Caco-2 (cell line): ENCODE results near the gene CFAP69. TPM values are rescaled to one million over a fixed set of nuclear protein-coding genes. Genes with fewer than 3 reads are reported as not detected.
"Not testable (repeated sequence)": the region's sequence is repeated elsewhere in the genome, so short reads cannot be mapped to it uniquely, and the experiment has no call there.

Source experiments
- BruUV-seq: library from RNA; stranded (reverse); fragments of 400-500 nt; replicated peaks from 2 replicates; lab custom pipeline; 2021; lab: Mats Ljungman, UMichigan
- CTCF ChIA-PET: fragments of 300-600 bp; sonication (Branson Sonifier 250); formaldehyde crosslinking; loops from one replicate; lab custom pipeline; 2022; ENCODE audit warnings: antibody characterized with exemption; lab: Charles Lee
- POLR2A ChIA-PET: fragments of 300-600 bp; sonication (Branson Sonifier 250); formaldehyde crosslinking; loops from one replicate; lab custom pipeline; 2022; ENCODE audit warnings: antibody characterized with exemption; lab: Charles Lee
- DNase-seq, 2 experiments: peaks; one replicate each; pipeline versions ENCODE4 v3.0.0 to v3.0.0-alpha.2; 2020 to 2022
- H3K27me3 ChIP-seq: replicated peaks from 2 replicates; pipeline ENCODE4 v1.6.0; 2011; ENCODE audit warnings: low read length; ENCODE audit not compliant: control insufficient read depth, insufficient read depth
- H3K36me3 ChIP-seq: 2 replicates; pipeline ENCODE4 v1.5.1; 2011; ENCODE audit warnings: low read length; ENCODE audit not compliant: control insufficient read depth, insufficient read depth
- H3K4me1 ChIP-seq: fragments of 250-450 bp; sonication (Bioruptor Pico); 2 replicates; pipeline ENCODE4 v1.5.1; 2020; ENCODE audit warnings: mild to moderate bottlenecking
- H3K4me3 ChIP-seq: 2 replicates; pipeline ENCODE4 v1.5.1; 2011; ENCODE audit warnings: low read depth, mild to moderate bottlenecking, control low read depth, low read length
- H3K9me3 ChIP-seq: fragments of 250-450 bp; sonication (Bioruptor Pico); 2 replicates; pipeline ENCODE4 v1.5.1; 2020; ENCODE audit warnings: mild to moderate bottlenecking, moderate library complexity
- H3K27ac Mint-ChIP-seq: one replicate; pipeline ENCODE4 v1.8.0; 2022; ENCODE audit warnings: mixed read lengths; ENCODE audit not compliant: unreplicated experiment
- H3K27me3 Mint-ChIP-seq: one replicate; pipeline ENCODE4 v1.8.0; 2022; ENCODE audit warnings: mixed read lengths; ENCODE audit not compliant: insufficient read depth, unreplicated experiment
- H3K36me3 Mint-ChIP-seq: one replicate; pipeline ENCODE4 v1.8.0; 2022; ENCODE audit warnings: mild to moderate bottlenecking, mixed read lengths; ENCODE audit not compliant: insufficient read depth, unreplicated experiment
- H3K4me1 Mint-ChIP-seq: one replicate; pipeline ENCODE4 v1.8.0; 2022; ENCODE audit warnings: low read depth, mixed read lengths; ENCODE audit not compliant: unreplicated experiment
- H3K4me3 Mint-ChIP-seq: one replicate; pipeline ENCODE4 v1.8.0; 2022; ENCODE audit warnings: mild to moderate bottlenecking, moderate library complexity, mixed read lengths; ENCODE audit not compliant: unreplicated experiment
- H3K9me3 Mint-ChIP-seq: one replicate; pipeline ENCODE4 v1.8.0; 2022; ENCODE audit warnings: mixed read lengths; ENCODE audit not compliant: unreplicated experiment
- CTCF ChIP-seq, 2 experiments: fragments of 200-600 bp in 1 of 2; IDR thresholded peaks; 1 replicate in 1 of 2; 2 replicates in 1 of 2; pipeline versions ENCODE4 v1.5.1 to v1.8.0; 2011 to 2022; ENCODE audit warnings: antibody characterized with exemption in 1 of 2, control low read depth in 1 of 2, inconsistent platforms in 1 of 2, low read depth in 1 of 2, low read length in 1 of 2, mild to moderate bottlenecking in 1 of 2, moderate library complexity in 1 of 2; ENCODE audit not compliant: insufficient read depth in 1 of 2, severe bottlenecking in 1 of 2, unreplicated experiment in 1 of 2
- intact Hi-C: fragments of 100-400 bp; cut with micrococcal nuclease; formaldehyde crosslinking; loops from one replicate; pipeline ENCODE4 v1.10.0; 2022; ENCODE audit not compliant: unreplicated experiment
- total RNA-seq: library from RNA; stranded (reverse); gene quantifications from 2 replicates; pipeline ENCODE4 v1.2.3, GENCODE V29; 2022

Gene CFAP69
- total RNA-seq, 1 experiment from 2014 or later: 4.8 TPM

- H3K36me3 ChIP-seq: no peaks in the 10 kb centered on the region
- no peaks in the 10 kb centered on the region for H3K27me3 ChIP-seq
- peaks cover 6% of the 10 kb centered on the region; the same call in 1 of the 2 replicates for H3K4me1 ChIP-seq
- TF ChIP-seq CTCF (IDR thresholded peaks at IDR 0.05; ENCODE audit: insufficient read depth in 1 of 2, low read depth in 1 of 2, low read length in 1 of 2, severe bottlenecking in 1 of 2, unreplicated experiment in 1 of 2): no peak
- Mint-ChIP-seq H3K4me1 (no peaks in the 10 kb centered on the region), H3K9me3 (no peaks in the 10 kb centered on the region), H3K27me3 (no peaks in the 10 kb centered on the region), H3K36me3 (no peaks in the 10 kb centered on the region), H3K4me3 (no peak overlapping the region), H3K27ac (no peak overlapping the region)
- H3K4me3 ChIP-seq: no peak overlapping the region
- intact Hi-C loops: no loop called here
- H3K9me3 ChIP-seq: no peaks in the 10 kb centered on the region
- CTCF ChIA-PET: no interaction called here
- POLR2A ChIA-PET: no interaction called here
- no peak for DNase-seq
- no TSS peak for BruUV-seq
These were observed 5.8 kb downstream of the CFAP69 start for GRCh38 chr7:90250601-90251303.

- peaks cover 1% of the 10 kb centered on the region; the same call in 1 of the 2 replicates for H3K4me1 ChIP-seq
- no peaks in the 10 kb centered on the region for H3K27me3 Mint-ChIP-seq
- H3K27ac Mint-ChIP-seq: no peak overlapping the region
- no peak overlapping the region for H3K4me3 ChIP-seq
- no peak for DNase-seq
- H3K4me1 Mint-ChIP-seq: no peaks in the 10 kb centered on the region
- H3K4me3 Mint-ChIP-seq: no peak overlapping the region
- ChIA-PET POLR2A (no interaction called here), CTCF (no interaction called here)
- no peaks in the 10 kb centered on the region for H3K9me3 ChIP-seq
- no peaks in the 10 kb centered on the region for H3K36me3 ChIP-seq
- BruUV-seq: no TSS peak
- TF ChIP-seq CTCF (IDR thresholded peaks at IDR 0.05; ENCODE audit: insufficient read depth in 1 of 2, low read depth in 1 of 2, low read length in 1 of 2, severe bottlenecking in 1 of 2, unreplicated experiment in 1 of 2): no peak
- H3K27me3 ChIP-seq: no peaks in the 10 kb centered on the region
- H3K9me3 Mint-ChIP-seq: no peaks in the 10 kb centered on the region
- intact Hi-C loops: no loop called here
- no peaks in the 10 kb centered on the region for H3K36me3 Mint-ChIP-seq
These were observed 6.3 kb downstream of the CFAP69 start for GRCh38 chr7:90251304-90251635.

GRCh38 chr7:90256011-90256410, 11.0 kb downstream of the CFAP69 start:
- H3K9me3 Mint-ChIP-seq, H3K27ac Mint-ChIP-seq, H3K36me3 ChIP-seq, H3K4me1 ChIP-seq, BruUV-seq, CTCF ChIA-PET, POLR2A ChIA-PET, H3K4me1 Mint-ChIP-seq, H3K27me3 Mint-ChIP-seq, H3K4me3 ChIP-seq, H3K9me3 ChIP-seq, DNase-seq, H3K4me3 Mint-ChIP-seq, intact Hi-C loops, H3K27me3 ChIP-seq, H3K36me3 Mint-ChIP-seq: not testable (repeated sequence)
